Measurements from ENCODE around the gene ZNF385B.

The ZNF385B gene

GRCh38 chr2:179715196-179715595, 146.2 kb downstream of the ZNF385B start:
- Histone ChIP-seq H3K9ac (no peak overlapping the region), H4K20me1 (no peaks in the 10 kb centered on the region), H3K4me2 (no peak overlapping the region), H3K27ac (no peak overlapping the region), H3K9me3 (replicated peaks in 1 of 11) (no peaks in the 10 kb centered on the region), H3K4me3 (no peak overlapping the region), H3K27me3 (no peaks in the 10 kb centered on the region), H3K36me3 (no peaks in the 10 kb centered on the region), H3K4me1 (no peaks in the 10 kb centered on the region)
- no peak for TF ChIP-seq Cebpa-rat (IDR thresholded peaks at IDR 0.05)

- H3K27me3 ChIP-seq: no peaks in the 10 kb centered on the region
- H3K4me2 ChIP-seq: no peak overlapping the region
- no peaks in the 10 kb centered on the region for H3K4me1 ChIP-seq
- H3K36me3 ChIP-seq: no peaks in the 10 kb centered on the region
- no peak overlapping the region for H3K9ac ChIP-seq
- TF ChIP-seq Cebpa-rat (IDR thresholded peaks at IDR 0.05): no peak
- H3K9me3 ChIP-seq (replicated peaks in 1 of 11): no peaks in the 10 kb centered on the region
- H3K27ac ChIP-seq: no peak overlapping the region
- no peak overlapping the region for H3K4me3 ChIP-seq
- no peaks in the 10 kb centered on the region for H4K20me1 ChIP-seq
Measured at GRCh38 chr2:179712825-179713224, 148.6 kb downstream of the ZNF385B start.

- Histone ChIP-seq H3K27me3 (no peaks in the 10 kb centered on the region), H3K4me2 (no peak overlapping the region), H3K4me1 (no peaks in the 10 kb centered on the region), H3K4me3 (no peak overlapping the region), H3K9ac (no peak overlapping the region), H4K20me1 (no peaks in the 10 kb centered on the region), H3K36me3 (no peaks in the 10 kb centered on the region), H3K9me3 (replicated peaks in 1 of 11) (no peaks in the 10 kb centered on the region), H3K27ac (no peak overlapping the region)
- no peak for TF ChIP-seq Cebpa-rat (IDR thresholded peaks at IDR 0.05)
Measured at GRCh38 chr2:179711375-179711774, 150.0 kb downstream of the ZNF385B start.

- TF ChIP-seq Cebpa-rat (IDR thresholded peaks at IDR 0.05): no peak
- no peak overlapping the region for H3K27ac ChIP-seq
- no peak overlapping the region for H3K4me3 ChIP-seq
- no peak overlapping the region for H3K9ac ChIP-seq
- H3K4me1 ChIP-seq: no peaks in the 10 kb centered on the region
- no peaks in the 10 kb centered on the region for H4K20me1 ChIP-seq
- H3K27me3 ChIP-seq: no peaks in the 10 kb centered on the region
- H3K36me3 ChIP-seq: no peaks in the 10 kb centered on the region
- no peak overlapping the region for H3K4me2 ChIP-seq
- no peaks in the 10 kb centered on the region for H3K9me3 ChIP-seq (replicated peaks in 1 of 11)
Measured at GRCh38 chr2:179703702-179704101, 157.7 kb downstream of the ZNF385B start.

GRCh38 chr2:179702912-179703311, 158.5 kb downstream of the ZNF385B start:
- H3K9ac ChIP-seq: no peak overlapping the region
- H3K36me3 ChIP-seq: no peaks in the 10 kb centered on the region
- no peak overlapping the region for H3K4me2 ChIP-seq
- no peaks in the 10 kb centered on the region for H3K4me1 ChIP-seq
- H3K27me3 ChIP-seq: no peaks in the 10 kb centered on the region
- no peak overlapping the region for H3K27ac ChIP-seq
- no peak for TF ChIP-seq Cebpa-rat (IDR thresholded peaks at IDR 0.05)
- no peaks in the 10 kb centered on the region for H3K9me3 ChIP-seq (replicated peaks in 1 of 11)
- H3K4me3 ChIP-seq: no peak overlapping the region
- no peaks in the 10 kb centered on the region for H4K20me1 ChIP-seq

GRCh38 chr2:179701524-179702110, 159.8 kb downstream of the ZNF385B start:
- H3K4me1 ChIP-seq: no peaks in the 10 kb centered on the region
- H3K9ac ChIP-seq: no peak overlapping the region
- no peak overlapping the region for H3K4me2 ChIP-seq
- H4K20me1 ChIP-seq: no peaks in the 10 kb centered on the region
- no peaks in the 10 kb centered on the region for H3K36me3 ChIP-seq
- no peak for TF ChIP-seq Cebpa-rat (IDR thresholded peaks at IDR 0.05)
- no peaks in the 10 kb centered on the region for H3K27me3 ChIP-seq
- no peak overlapping the region for H3K4me3 ChIP-seq
- H3K27ac ChIP-seq: no peak overlapping the region
- H3K9me3 ChIP-seq (replicated peaks in 1 of 11): no peaks in the 10 kb centered on the region

- Histone ChIP-seq H3K4me3 (no peak overlapping the region), H3K9ac (no peak overlapping the region), H3K27me3 (no peaks in the 10 kb centered on the region), H3K36me3 (no peaks in the 10 kb centered on the region), H3K9me3 (replicated peaks in 1 of 11) (no peaks in the 10 kb centered on the region), H3K4me2 (no peak overlapping the region), H3K27ac (no peak overlapping the region), H4K20me1 (no peaks in the 10 kb centered on the region), H3K4me1 (peaks cover 0 to 7% (median 0%) of the 10 kb centered on the region in 10 experiments; a peak in 2 of 20 replicates)
- TF ChIP-seq Cebpa-rat (IDR thresholded peaks at IDR 0.05): no peak
Measured at GRCh38 chr2:179695486-179695885, 165.9 kb downstream of the ZNF385B start.

- no peak overlapping the region for H3K4me2 ChIP-seq
- no peak overlapping the region for H3K4me3 ChIP-seq
- peaks cover 0 to 7% (median 0%) of the 10 kb centered on the region in 10 experiments; a peak in 2 of 20 replicates for H3K4me1 ChIP-seq
- no peak for TF ChIP-seq Cebpa-rat (IDR thresholded peaks at IDR 0.05)
- no peaks in the 10 kb centered on the region for H4K20me1 ChIP-seq
- H3K27ac ChIP-seq: no peak overlapping the region
- H3K27me3 ChIP-seq: no peaks in the 10 kb centered on the region
- H3K9me3 ChIP-seq (replicated peaks in 1 of 11): no peaks in the 10 kb centered on the region
- H3K36me3 ChIP-seq: no peaks in the 10 kb centered on the region
- no peak overlapping the region for H3K9ac ChIP-seq
Measured at GRCh38 chr2:179694963-179695362, 166.4 kb downstream of the ZNF385B start.

GRCh38 chr2:179692610-179693009, 168.8 kb downstream of the ZNF385B start:
- Histone ChIP-seq H3K27ac (no peak overlapping the region), H3K4me1 (peaks cover 0 to 7% (median 0%) of the 10 kb centered on the region in 10 experiments; a peak in 2 of 20 replicates), H4K20me1 (no peaks in the 10 kb centered on the region), H3K36me3 (no peaks in the 10 kb centered on the region), H3K4me3 (no peak overlapping the region), H3K27me3 (no peaks in the 10 kb centered on the region), H3K4me2 (no peak overlapping the region), H3K9ac (no peak overlapping the region), H3K9me3 (replicated peaks in 1 of 11) (no peaks in the 10 kb centered on the region)
- TF ChIP-seq Cebpa-rat (IDR thresholded peaks at IDR 0.05): no peak

- Histone ChIP-seq H3K9me3 (replicated peaks in 1 of 11) (no peaks in the 10 kb centered on the region), H3K27me3 (no peaks in the 10 kb centered on the region), H3K36me3 (no peaks in the 10 kb centered on the region), H3K4me1 (peaks cover 0 to 7% (median 0%) of the 10 kb centered on the region in 10 experiments; a peak in 2 of 20 replicates), H4K20me1 (no peaks in the 10 kb centered on the region), H3K4me2 (no peak overlapping the region), H3K27ac (no peak overlapping the region), H3K9ac (no peak overlapping the region), H3K4me3 (no peak overlapping the region)
- TF ChIP-seq Cebpa-rat (IDR thresholded peaks at IDR 0.05): no peak
Measured at GRCh38 chr2:179692043-179692442, 169.4 kb downstream of the ZNF385B start.
